Astrocyte of the cerebellum (primary cell): ENCODE data around the gene DIAPH3.

Experiments used
- DNase-seq: peaks from one replicate; pipeline ENCODE4 v3.0.0-alpha.2; 2011; ENCODE audit warnings: low read depth
- H3K4me3 ChIP-seq: 2 replicates; pipeline ENCODE4 v1.5.1; 2011; ENCODE audit warnings: mild to moderate bottlenecking, low read depth, low read length, moderate library complexity
- in situ Hi-C: cut with HindIII; loops from 2 replicates; pipeline ENCODE4 v1.10.0; 2017; ENCODE audit warnings: low sequenced_read_pairs
- TF ChIP-seq, protein P1 (sequence below): IDR thresholded peaks from 2 replicates; pipeline ENCODE4 v1.5.1; 2012; ENCODE audit warnings: low read length, low read depth, moderate library complexity, mild to moderate bottlenecking; ENCODE audit errors: missing control alignments

Gene DIAPH3

GRCh38 chr13:59754411-59754810, 409.3 kb downstream of the DIAPH3 start:
- in situ Hi-C loops = no loop called here
- no peak for DNase-seq
- TF ChIP-seq, protein P1, sequence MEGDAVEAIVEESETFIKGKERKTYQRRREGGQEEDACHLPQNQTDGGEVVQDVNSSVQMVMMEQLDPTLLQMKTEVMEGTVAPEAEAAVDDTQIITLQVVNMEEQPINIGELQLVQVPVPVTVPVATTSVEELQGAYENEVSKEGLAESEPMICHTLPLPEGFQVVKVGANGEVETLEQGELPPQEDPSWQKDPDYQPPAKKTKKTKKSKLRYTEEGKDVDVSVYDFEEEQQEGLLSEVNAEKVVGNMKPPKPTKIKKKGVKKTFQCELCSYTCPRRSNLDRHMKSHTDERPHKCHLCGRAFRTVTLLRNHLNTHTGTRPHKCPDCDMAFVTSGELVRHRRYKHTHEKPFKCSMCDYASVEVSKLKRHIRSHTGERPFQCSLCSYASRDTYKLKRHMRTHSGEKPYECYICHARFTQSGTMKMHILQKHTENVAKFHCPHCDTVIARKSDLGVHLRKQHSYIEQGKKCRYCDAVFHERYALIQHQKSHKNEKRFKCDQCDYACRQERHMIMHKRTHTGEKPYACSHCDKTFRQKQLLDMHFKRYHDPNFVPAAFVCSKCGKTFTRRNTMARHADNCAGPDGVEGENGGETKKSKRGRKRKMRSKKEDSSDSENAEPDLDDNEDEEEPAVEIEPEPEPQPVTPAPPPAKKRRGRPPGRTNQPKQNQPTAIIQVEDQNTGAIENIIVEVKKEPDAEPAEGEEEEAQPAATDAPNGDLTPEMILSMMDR = no peak
- no peak overlapping the region for H3K4me3 ChIP-seq

GRCh38 chr13:59750860-59751259, 412.9 kb downstream of the DIAPH3 start:
- peak overlapping the region; percentile 4 for H3K4me3 ChIP-seq
- DNase-seq = peak; percentile 57
- TF ChIP-seq, protein P1 = no peak
- in situ Hi-C loops = no loop called here

DNA sequence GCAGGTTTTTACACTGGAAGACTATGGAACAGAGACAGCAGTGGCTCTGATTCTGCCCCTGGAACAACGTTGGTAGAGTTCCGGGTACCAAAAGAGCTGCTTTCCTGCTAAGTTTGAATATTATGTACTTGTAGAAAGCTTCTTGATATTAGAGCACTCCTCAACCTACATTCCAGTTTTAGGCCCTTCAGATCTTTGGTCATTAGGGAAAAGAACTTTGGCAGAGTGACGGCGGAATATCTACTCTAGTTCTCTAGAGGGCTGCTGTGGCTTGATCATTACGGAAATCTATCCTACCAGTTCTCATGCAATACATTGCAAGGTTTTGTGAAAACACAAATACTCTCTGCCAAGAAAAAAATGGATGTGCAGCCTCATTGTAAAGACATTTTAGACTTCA, 415.7 kb downstream of the DIAPH3 start:
- DNase-seq = no peak

GRCh38 chr13:59747529-59747928, 416.2 kb downstream of the DIAPH3 start:
- no peak overlapping the region for H3K4me3 ChIP-seq
- in situ Hi-C loops = no loop called here
- TF ChIP-seq, protein P1 = no peak
- DNase-seq = no peak

More for the DNA sequence above, 415.7 kb downstream of the DIAPH3 start:
- no peak overlapping the region for H3K4me3 ChIP-seq
- TF ChIP-seq, protein P1 = no peak
- in situ Hi-C loops = no loop called here

GRCh38 chr13:59746291-59746962, 417.3 kb downstream of the DIAPH3 start:
- in situ Hi-C loops = no loop called here
- TF ChIP-seq, protein P1 = no peak
- H3K4me3 ChIP-seq = no peak overlapping the region
- peak; percentile 26 for DNase-seq

GRCh38 chr13:59745392-59745788, 418.3 kb downstream of the DIAPH3 start:
- H3K4me3 ChIP-seq = no peak overlapping the region
- DNase-seq = no peak
- TF ChIP-seq, protein P1 = no peak
- in situ Hi-C loops = no loop called here
